ENCODE results near the gene PDPN. TPM values are rescaled to one million over a fixed set of nuclear protein-coding genes. Genes with fewer than 3 reads are reported as not detected.

PDPN gene
- total RNA-seq, 6 experiments from 2014 or later: 0.11 to 1.1 (median 0.45) TPM

- WGBS (ENCODE audit: insufficient coverage, low coverage, low lambda C conversion rate, missing lambda C conversion rate): 75% methylated on average over 1 of the region's 1 CpG
- intact Hi-C loops (cut with DNase I): no loop called here
- TF ChIP-seq POLR2A (IDR thresholded peaks at IDR 0.05) (no peak), CTCF (IDR thresholded peaks at IDR 0.05) (no peak)
- Histone ChIP-seq H3K4me3 (no peak overlapping the region), H3K4me1 (no peaks in the 10 kb centered on the region), H3K36me3 (no peaks in the 10 kb centered on the region), H3K9me3 (no peaks in the 10 kb centered on the region), H3K27ac (no peak overlapping the region), H3K27me3 (no peaks in the 10 kb centered on the region)
- DNase-seq (no peak), ATAC-seq (no peak)
These were observed 68.6 kb downstream of the PDPN start for GRCh38 chr1:13652238-13652637.

GRCh38 chr1:13661539-13661938 lies 77.9 kb downstream of the PDPN start:
- H3K27me3 ChIP-seq: no peaks in the 10 kb centered on the region
- WGBS (ENCODE audit: insufficient coverage, low coverage, low lambda C conversion rate, missing lambda C conversion rate): 93% methylated on average over 3 of the region's 5 CpGs
- intact Hi-C loops (cut with DNase I): loop anchor here in 1 of 2 donors (10.0 kb wide), 1 partner anchor 163 kb away; no protein-coding TSS in a partner anchor
- no peaks in the 10 kb centered on the region for H3K9me3 ChIP-seq
- DNase-seq: no peak
- TF ChIP-seq CTCF (IDR thresholded peaks at IDR 0.05) (no peak), POLR2A (IDR thresholded peaks at IDR 0.05) (no peak)
- no peak for ATAC-seq
- H3K4me1 ChIP-seq: no peaks in the 10 kb centered on the region
- no peaks in the 10 kb centered on the region for H3K36me3 ChIP-seq
- no peak overlapping the region for H3K4me3 ChIP-seq
- H3K27ac ChIP-seq: no peak overlapping the region

GRCh38 chr1:13662493-13662892 lies 78.9 kb downstream of the PDPN start:
- 49% methylated on average over 4 of the region's 4 CpGs for WGBS (ENCODE audit: insufficient coverage, low coverage, low lambda C conversion rate, missing lambda C conversion rate)
- DNase-seq (no peak), ATAC-seq (no peak)
- no peak overlapping the region for H3K27ac ChIP-seq
- TF ChIP-seq POLR2A (IDR thresholded peaks at IDR 0.05) (no peak), CTCF (IDR thresholded peaks at IDR 0.05) (no peak)
- no peak overlapping the region for H3K4me3 ChIP-seq
- no peaks in the 10 kb centered on the region for H3K4me1 ChIP-seq
- H3K36me3 ChIP-seq: no peaks in the 10 kb centered on the region
- H3K27me3 ChIP-seq: no peaks in the 10 kb centered on the region
- no peaks in the 10 kb centered on the region for H3K9me3 ChIP-seq
- intact Hi-C loops (cut with DNase I): loop anchor here in 1 of 2 donors (10.0 kb wide), 1 partner anchor 162 kb away; no protein-coding TSS in a partner anchor

GRCh38 chr1:13663969-13664368 lies 80.3 kb downstream of the PDPN start:
- no peaks in the 10 kb centered on the region for H3K27me3 ChIP-seq
- intact Hi-C loops (cut with DNase I): loop anchor here in 1 of 2 donors (10.0 kb wide), 1 partner anchor 161 kb away; no protein-coding TSS in a partner anchor
- peak in 2 of 4 donors; percentile 31 to 62 for ATAC-seq
- WGBS (ENCODE audit: insufficient coverage, low coverage, low lambda C conversion rate, missing lambda C conversion rate): 33% methylated on average over 4 of the region's 4 CpGs
- H3K36me3 ChIP-seq: no peaks in the 10 kb centered on the region
- no peaks in the 10 kb centered on the region for H3K9me3 ChIP-seq
- no peaks in the 10 kb centered on the region for H3K4me1 ChIP-seq
- no peak overlapping the region for H3K4me3 ChIP-seq
- TF ChIP-seq CTCF (IDR thresholded peaks at IDR 0.05) (no peak), POLR2A (IDR thresholded peaks at IDR 0.05) (no peak)
- no peak for DNase-seq
- H3K27ac ChIP-seq: no peak overlapping the region

- no peak for DNase-seq
- WGBS (ENCODE audit: insufficient coverage, low coverage, low lambda C conversion rate, missing lambda C conversion rate): 67% methylated on average over 1 of the region's 1 CpG
- no peak for ATAC-seq
- intact Hi-C loops (cut with DNase I): loop anchor here in 1 of 2 donors (10.0 kb wide), 1 partner anchor 160 kb away; no protein-coding TSS in a partner anchor
- no peaks in the 10 kb centered on the region for H3K36me3 ChIP-seq
- H3K4me3 ChIP-seq: no peak overlapping the region
- no peak overlapping the region for H3K27ac ChIP-seq
- no peak for TF ChIP-seq POLR2A (IDR thresholded peaks at IDR 0.05)
- no peak for TF ChIP-seq CTCF (IDR thresholded peaks at IDR 0.05)
- H3K4me1 ChIP-seq: no peaks in the 10 kb centered on the region
- H3K27me3 ChIP-seq: no peaks in the 10 kb centered on the region
- H3K9me3 ChIP-seq: no peaks in the 10 kb centered on the region
These were observed 80.8 kb downstream of the PDPN start for GRCh38 chr1:13664451-13664850.
